HepG2 (cell line): ENCODE data around the gene FGF19. TPM values are rescaled to one million over a fixed set of nuclear protein-coding genes. Genes with fewer than 3 reads are reported as not detected.

Experiments used
- ATF4 ChIP-seq, 2 experiments: fragments of 450-650 bp in 1 of 2; sonication (generic) in 1 of 2; formaldehyde crosslinking; IDR thresholded peaks; 2 replicates each; pipeline versions ENCODE4 v1.5.0 to v1.8.0; 2020 to 2022; ENCODE audit warnings: mild to moderate bottlenecking in 1 of 2, missing genetic modification reagents in 1 of 2
- BRD4 ChIP-seq: sonication (generic); formaldehyde crosslinking; IDR thresholded peaks from 2 replicates; pipeline ENCODE4 v1.4.0; 2020; ENCODE audit warnings: missing genetic modification reagents
- FOXK1 ChIP-seq: sonication (generic); formaldehyde crosslinking; IDR thresholded peaks from 2 replicates; pipeline ENCODE4 v1.4.0; 2020; ENCODE audit warnings: low read depth, missing genetic modification reagents, borderline replicate concordance
- NFE2 ChIP-seq: sonication (generic); formaldehyde crosslinking; IDR thresholded peaks from 2 replicates; pipeline ENCODE4 v1.4.0; 2020; ENCODE audit warnings: missing genetic modification reagents
- PRMT3 ChIP-seq: sonication (generic); formaldehyde crosslinking; IDR thresholded peaks from 2 replicates; pipeline ENCODE4 v1.8.1; 2022; ENCODE audit warnings: low read depth, mild to moderate bottlenecking, moderate library complexity, missing genetic modification reagents, borderline replicate concordance
- RERE ChIP-seq: IDR thresholded peaks from 2 replicates; pipeline ENCODE4 v1.6.1; 2016; ENCODE audit warnings: low read depth, missing genetic modification reagents, missing compliant biosample characterization
- RORA ChIP-seq: sonication (generic); formaldehyde crosslinking; IDR thresholded peaks from 2 replicates; pipeline ENCODE4 v1.5.0; 2020; ENCODE audit warnings: mild to moderate bottlenecking, missing genetic modification reagents, moderate library complexity
- SIX1 ChIP-seq: sonication (generic); formaldehyde crosslinking; IDR thresholded peaks from 2 replicates; pipeline ENCODE4 v1.4.0; 2020; ENCODE audit warnings: missing genetic modification reagents, borderline replicate concordance
- TSC22D2 ChIP-seq: sonication (generic); formaldehyde crosslinking; IDR thresholded peaks from 2 replicates; pipeline ENCODE4 v1.5.1; 2020; ENCODE audit warnings: missing genetic modification reagents, mild to moderate bottlenecking, borderline replicate concordance
- ZBTB1 ChIP-seq: sonication (generic); formaldehyde crosslinking; IDR thresholded peaks from 2 replicates; pipeline ENCODE4 v1.4.0; 2020; ENCODE audit warnings: missing genetic modification reagents, borderline replicate concordance
- ZBTB20 ChIP-seq: sonication (generic); formaldehyde crosslinking; IDR thresholded peaks from 2 replicates; pipeline ENCODE4 v1.8.1; 2023; ENCODE audit warnings: missing genetic modification reagents, low read depth, mild to moderate bottlenecking, borderline replicate concordance
- ZNF331 ChIP-seq: sonication (generic); formaldehyde crosslinking; IDR thresholded peaks from 2 replicates; pipeline ENCODE4 v1.4.0; 2020; ENCODE audit warnings: missing genetic modification reagents
- ZNF503 ChIP-seq: sonication (generic); formaldehyde crosslinking; IDR thresholded peaks from 2 replicates; pipeline ENCODE4 v1.4.0; 2020; ENCODE audit warnings: missing genetic modification reagents
- ZNF616 ChIP-seq: sonication (generic); formaldehyde crosslinking; IDR thresholded peaks from 2 replicates; pipeline ENCODE4 v1.5.0; 2020; ENCODE audit warnings: low read depth, mild to moderate bottlenecking, missing genetic modification reagents
- ZNF691 ChIP-seq: sonication (generic); formaldehyde crosslinking; IDR thresholded peaks from 2 replicates; pipeline ENCODE4 v1.4.0; 2020; ENCODE audit warnings: missing genetic modification reagents, low read depth, mild to moderate bottlenecking, borderline replicate concordance
- ZSCAN22 ChIP-seq: sonication (generic); formaldehyde crosslinking; IDR thresholded peaks from 2 replicates; pipeline ENCODE4 v1.4.0; 2020; ENCODE audit warnings: mild to moderate bottlenecking, missing genetic modification reagents
- ZXDC ChIP-seq: sonication (generic); formaldehyde crosslinking; IDR thresholded peaks from 2 replicates; pipeline ENCODE4 v1.5.0; 2020; ENCODE audit warnings: mild to moderate bottlenecking, missing genetic modification reagents
- ZZZ3 ChIP-seq: sonication (generic); formaldehyde crosslinking; IDR thresholded peaks from 2 replicates; pipeline ENCODE4 v1.4.0; 2020; ENCODE audit warnings: missing genetic modification reagents, mild to moderate bottlenecking, borderline replicate concordance
- polyA plus RNA-seq, 8 experiments: library from polyadenylated mRNA; depleted of rRNA in 3 of 8; stranded (reverse) in 7 of 8; unstranded in 1 of 8; fragments of >200 nt; fragmentation: Illumina TruSeq in 4 of 8; extraction: Trizol in 4 of 8; gene quantifications; 2 replicates each; pipeline versions ENCODE4 v1.2.1 to v1.2.3, GENCODE V29; 2011 to 2016; ENCODE audit warnings: low read depth in 4 of 8, missing spikeins in 1 of 8, mixed read lengths in 1 of 8; ENCODE audit not compliant: insufficient read depth in 1 of 8
- total RNA-seq, 5 experiments: library from RNA; depleted of rRNA; stranded (reverse); fragments of >200 nt; fragmentation: Illumina TruSeq; extraction: Trizol; gene quantifications; 2 replicates each; pipeline ENCODE4 v1.2.3, GENCODE V29; 2016; ENCODE audit warnings: low read depth in 1 of 5

FGF19 gene
- total and polyA plus RNA-seq, 2 of the 13 experiments (the other 11 are each of a cell fraction or from before 2014, with no cell fraction given): 0.07 TPM; not detected in 1

- TF ChIP-seq ZXDC (CRISPR knock-in tag) (no peak), TSC22D2 (CRISPR knock-in tag) (no peak), FOXK1 (no peak), ZBTB1 (CRISPR knock-in tag) (no peak), RERE (0 out of 2 replicates have a peak, but pooled peaks have one; percentile 22), BRD4 (CRISPR knock-in tag) (no peak), PRMT3 (CRISPR knock-in tag) (no peak), ZNF616 (CRISPR knock-in tag) (no peak), RORA (CRISPR knock-in tag) (no peak), ZBTB20 (CRISPR knock-in tag) (no peak), ZNF331 (CRISPR knock-in tag) (peak; percentile 41; the same call in 1 of the 2 replicates), ATF4 (CRISPR knock-in tag; IDR thresholded peaks at IDR 0.05) (no peak), SIX1 (CRISPR knock-in tag) (no peak), ZSCAN22 (CRISPR knock-in tag) (no peak), ZNF503 (peak; percentile 76; the same call in 1 of the 2 replicates), ZNF691 (CRISPR knock-in tag) (no peak), NFE2 (CRISPR knock-in tag) (no peak), ZZZ3 (CRISPR knock-in tag) (no peak; the same call in 1 of the 2 replicates)
Measured at GRCh38 chr11:69702239-69702691, 1.6 kb downstream of the FGF19 start (continued).
